NCI-H748 treated with DMSO at 0.1 percent for 48 hours (cell line): ENCODE results near the gene SAMMSON.

Experiments used
- DNase-seq: peaks from one replicate; lab custom pipeline; 2025; lab: John Stamatoyannopoulos, UW

Gene SAMMSON

DNA sequence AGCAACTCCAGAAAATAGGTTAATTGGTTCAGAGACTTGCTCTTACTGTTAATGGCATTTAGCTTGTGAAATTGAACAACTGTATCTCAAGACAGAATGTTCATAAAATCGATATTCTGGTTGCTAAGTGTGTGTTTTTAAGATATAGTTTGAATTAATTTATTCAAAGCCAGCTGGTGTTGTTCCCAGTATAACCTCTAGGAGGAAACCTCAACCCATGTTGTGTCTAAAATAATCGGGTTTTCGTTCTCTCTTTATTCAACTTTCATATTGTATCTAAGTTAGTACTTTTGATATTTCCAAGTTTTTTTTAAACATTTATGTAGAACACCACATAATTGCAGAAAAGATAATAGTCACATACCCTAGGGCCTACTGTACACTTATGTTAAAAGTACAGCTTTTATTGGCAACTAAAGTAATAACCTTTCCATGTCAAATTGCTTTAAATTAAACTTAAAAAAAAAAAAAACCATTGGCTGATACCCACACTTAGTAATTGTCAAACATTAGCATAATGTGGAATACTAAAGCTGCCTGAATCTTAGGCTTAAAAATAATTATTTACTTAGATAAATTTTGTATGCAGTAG, 90.9 kb downstream of the SAMMSON start:
- no peak for DNase-seq

DNA sequence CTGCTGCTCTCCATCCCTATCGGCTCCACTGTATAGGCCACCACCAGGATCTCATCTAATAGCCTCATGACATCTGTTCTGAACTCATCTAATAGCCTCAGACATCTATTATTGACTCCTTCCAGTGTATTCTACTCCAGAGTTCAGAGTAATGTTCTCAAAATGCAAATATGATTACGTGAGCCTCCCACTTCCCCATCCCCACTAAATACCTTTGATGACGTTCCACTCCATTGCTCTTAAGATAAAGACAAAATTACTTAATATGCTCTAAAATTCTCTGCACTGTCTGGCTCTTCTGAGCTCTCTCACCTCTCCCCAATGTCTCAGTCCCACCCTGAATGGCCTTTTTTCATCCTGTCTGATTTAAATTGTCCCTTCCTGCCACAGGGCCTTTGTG, 94.7 kb downstream of the SAMMSON start:
- DNase-seq = no peak

DNA sequence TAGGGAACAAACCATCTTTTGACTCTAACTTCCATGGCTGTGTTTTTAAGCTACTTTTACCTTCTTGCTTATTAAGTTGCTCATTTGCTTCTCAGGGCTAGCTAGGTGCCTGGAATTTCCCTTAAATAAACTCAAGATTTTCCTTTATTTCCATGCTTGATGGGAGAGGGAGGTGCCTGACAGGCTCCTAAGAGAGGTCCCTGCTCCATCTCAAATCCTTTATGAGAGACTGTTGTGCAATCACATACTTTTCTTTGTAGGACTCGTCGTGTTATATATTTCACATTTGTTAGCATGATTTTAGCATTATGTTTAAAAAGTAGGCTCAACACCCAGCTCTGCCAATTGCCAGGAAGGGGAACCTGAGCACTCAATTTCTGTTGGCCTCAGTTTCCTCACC, 95.7 kb downstream of the SAMMSON start:
- DNase-seq = no peak

DNA sequence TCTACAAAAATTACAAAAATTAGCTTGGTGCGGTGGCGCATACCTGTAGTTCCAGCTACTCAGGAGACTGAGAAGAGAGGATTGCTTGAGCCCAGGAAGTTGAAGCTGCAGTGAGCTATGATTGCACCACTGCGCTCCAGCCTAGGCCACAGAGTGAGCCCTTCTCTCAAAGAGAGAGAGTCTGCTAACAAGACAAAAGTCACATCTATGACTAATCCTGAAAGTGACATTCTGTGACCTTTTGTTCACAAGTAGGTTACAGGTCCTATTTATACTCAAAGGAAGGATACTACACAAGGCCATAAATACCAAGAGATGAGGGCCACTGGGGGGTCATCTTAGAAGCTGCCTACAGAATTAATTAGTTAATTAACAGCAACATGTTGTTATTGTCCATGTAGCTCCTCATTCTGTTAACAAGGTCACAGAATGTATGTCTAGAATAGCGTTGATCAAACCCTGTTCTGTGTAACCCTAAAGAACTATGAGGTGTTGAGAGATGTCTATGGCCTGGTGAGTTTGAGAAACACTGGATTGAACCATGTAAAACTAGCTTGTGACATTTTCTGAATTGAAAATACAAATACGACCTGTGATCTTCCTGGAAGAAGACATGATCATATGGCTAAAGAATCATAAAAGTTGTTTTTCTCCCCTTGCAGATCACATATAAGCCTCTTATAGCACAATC, 97.0 kb downstream of the SAMMSON start:
- DNase-seq = no peak

DNA sequence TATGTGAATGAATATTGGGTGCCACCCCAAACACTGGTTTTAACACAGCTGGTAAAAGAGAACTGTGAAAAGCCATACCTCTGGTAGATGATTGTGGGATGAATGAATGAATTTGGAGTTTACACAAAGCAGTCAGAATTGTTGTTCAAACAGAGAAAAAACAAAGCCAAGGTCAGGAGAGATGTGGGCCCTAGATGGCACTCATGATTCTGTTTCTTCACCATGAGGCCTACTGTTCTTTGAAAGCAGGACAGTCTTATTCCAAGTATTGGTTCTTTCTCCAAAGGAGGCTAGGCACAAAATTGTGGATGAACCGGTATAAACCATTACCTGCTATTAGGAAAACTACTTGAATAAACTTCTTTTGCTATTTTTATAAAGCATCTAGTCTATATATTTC, 97.6 kb downstream of the SAMMSON start:
- no peak for DNase-seq

DNA sequence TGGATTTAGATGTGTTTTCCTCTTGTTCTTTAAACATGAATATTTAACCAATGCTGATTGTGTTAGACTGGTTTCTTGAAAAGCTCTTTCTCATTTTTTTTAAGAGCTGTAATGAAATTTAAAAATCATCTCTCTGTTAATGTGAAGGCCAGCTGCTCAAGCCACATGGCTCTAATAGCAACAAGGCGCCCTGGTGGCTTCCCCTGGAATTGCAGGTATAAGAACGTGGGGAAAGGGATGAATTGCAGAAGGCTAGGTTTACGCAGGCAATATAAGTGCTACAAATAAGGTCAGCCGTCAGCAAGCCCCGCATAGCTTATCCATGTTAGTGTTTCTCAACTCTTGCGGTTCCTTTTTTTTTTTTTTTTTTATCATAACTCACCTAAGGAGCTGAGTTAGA, 108.5 kb downstream of the SAMMSON start:
- DNase-seq = no peak

DNA sequence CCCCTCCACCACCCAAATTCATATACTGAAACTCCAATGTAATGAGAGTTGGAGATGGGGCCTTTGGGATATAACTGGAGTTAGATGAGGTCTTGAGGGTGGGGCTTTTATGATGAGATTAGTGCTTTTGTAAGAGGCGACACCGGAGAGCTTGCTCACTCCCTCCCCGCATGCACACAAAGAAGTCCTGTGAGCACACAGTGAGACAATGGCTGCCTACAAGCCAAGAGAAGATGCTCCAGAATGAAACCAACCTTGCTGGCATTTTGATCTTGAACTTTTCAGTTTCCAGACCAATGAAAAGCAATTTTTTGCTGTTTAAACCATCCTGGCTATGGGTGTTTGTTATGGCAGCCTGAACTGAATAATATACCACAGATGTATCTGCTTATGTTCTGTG, 109.0 kb downstream of the SAMMSON start:
- no peak for DNase-seq

DNA sequence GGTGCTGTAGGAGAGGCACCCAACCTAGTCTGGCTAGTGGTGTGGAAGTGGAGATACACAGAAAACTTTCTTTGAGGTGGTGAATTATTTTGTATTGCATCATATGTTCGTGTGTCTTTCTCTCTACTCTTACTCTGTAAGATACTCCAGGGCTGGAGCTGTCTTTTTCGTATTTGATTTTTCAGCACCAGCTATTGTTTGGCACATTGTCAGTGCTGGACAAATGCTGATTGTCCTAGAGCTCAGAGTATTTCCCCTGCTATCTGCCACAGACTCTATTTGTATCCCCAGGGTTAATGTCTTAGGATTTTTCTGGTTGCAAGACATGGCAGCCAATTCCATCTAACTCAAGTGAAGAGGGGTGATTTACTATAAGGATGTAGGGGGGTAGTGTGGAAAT, 110.5 kb downstream of the SAMMSON start:
- DNase-seq = no peak

DNA sequence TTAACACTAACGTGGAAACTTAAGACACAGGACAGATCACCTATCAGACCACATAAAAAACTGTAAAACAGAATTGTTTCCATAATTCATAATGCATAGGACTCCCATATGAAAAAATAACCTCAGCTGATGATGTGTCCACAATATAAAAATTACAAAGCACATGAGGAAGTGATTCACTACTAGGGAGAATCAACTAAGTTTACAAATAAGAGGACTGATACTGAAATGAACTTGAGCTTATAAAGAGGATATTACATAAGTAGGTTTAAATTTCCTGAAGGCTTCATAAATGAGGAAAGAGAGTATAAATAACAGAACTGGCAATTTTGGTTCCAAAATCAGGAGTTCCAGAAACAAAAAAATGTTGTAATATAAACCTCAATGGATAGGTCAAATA, 111.9 kb downstream of the SAMMSON start:
- no peak for DNase-seq

DNA sequence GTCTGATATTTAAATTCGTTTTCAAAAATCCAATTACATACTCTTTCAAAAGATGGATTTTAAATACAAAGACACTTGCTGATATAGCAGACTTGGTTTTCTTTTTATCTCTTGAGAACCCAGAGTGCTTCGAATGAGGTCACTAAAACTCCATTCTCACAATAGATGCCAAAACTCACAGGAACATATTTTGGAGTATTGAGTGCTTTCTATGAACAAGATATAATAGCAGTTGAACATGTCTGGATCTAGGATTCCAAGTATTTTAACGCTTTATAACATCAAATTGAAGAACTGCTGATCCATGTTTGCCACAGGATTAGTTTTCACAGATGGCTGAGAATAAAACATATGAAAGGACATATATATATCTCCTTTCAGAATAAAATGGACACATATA, 113.2 kb downstream of the SAMMSON start:
- no peak for DNase-seq

DNA sequence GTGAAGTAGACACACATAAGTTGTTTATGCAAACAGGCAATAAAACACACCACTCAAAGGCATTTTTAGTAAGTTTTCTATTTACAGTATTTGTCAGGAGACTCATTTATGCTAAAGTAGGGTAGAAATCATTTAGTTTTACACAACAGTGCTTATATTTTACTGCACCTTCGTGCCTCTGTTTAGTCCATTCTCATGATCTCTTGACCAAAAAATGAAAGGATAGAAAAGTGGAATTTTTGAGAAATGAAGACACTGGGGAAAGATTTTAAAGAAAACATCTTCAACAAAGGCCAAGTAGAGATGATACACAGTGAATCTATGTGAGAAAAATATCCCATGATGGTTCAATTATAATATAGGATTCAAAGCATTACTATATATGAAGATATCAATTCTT, 114.9 kb downstream of the SAMMSON start:
- no peak for DNase-seq

DNA sequence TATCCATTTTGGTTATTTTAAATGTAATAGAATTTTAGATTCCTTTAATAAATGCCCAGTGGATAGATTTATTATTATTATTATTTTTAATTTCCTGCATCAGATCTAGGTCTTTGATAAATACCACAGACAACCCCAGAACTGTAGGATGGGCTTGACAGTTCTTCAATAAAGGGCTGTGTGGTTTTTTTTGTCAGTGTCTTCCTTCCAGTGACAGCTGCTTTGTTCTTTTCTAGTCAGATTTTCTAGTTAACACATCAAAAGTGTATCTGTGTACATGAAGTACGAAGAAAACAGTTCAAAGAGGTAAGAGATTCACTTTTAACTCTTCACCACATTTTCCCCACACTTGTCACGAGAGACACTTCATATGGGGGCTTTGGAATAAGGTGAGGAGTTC, 120.3 kb downstream of the SAMMSON start:
- no peak for DNase-seq
